GM12865 (cell line): ENCODE data around the gene RPRD1A.
"Not testable (repeated sequence)": the region's sequence is repeated elsewhere in the genome, so short reads cannot be mapped to it uniquely, and the experiment has no call there.

Source experiments
- DNase-seq: peaks from one replicate; pipeline ENCODE4 v3.0.0; 2010; ENCODE audit warnings: low read depth
- H3K4me3 ChIP-seq: 2 replicates; pipeline ENCODE4 v1.5.1; 2011; ENCODE audit warnings: mild to moderate bottlenecking, low read depth, low read length, control low read depth
- CTCF ChIP-seq: IDR thresholded peaks from 2 replicates; pipeline ENCODE4 v1.5.1; 2011; ENCODE audit warnings: low read length, control low read depth, low read depth, inconsistent platforms; ENCODE audit not compliant: insufficient read depth; ENCODE audit errors: missing control alignments

The RPRD1A gene

GRCh38 chr18:36083729-36084128 is 16.4 kb upstream of the RPRD1A start:
- peak; percentile 11 for DNase-seq
- TF ChIP-seq CTCF = no peak

GRCh38 chr18:36081118-36081517 is 13.8 kb upstream of the RPRD1A start:
- H3K4me3 ChIP-seq, DNase-seq: not testable (repeated sequence)

More at GRCh38 chr18:36083729-36084128, 16.4 kb upstream of the RPRD1A start:
- H3K4me3 ChIP-seq = no peak overlapping the region

- H3K4me3 ChIP-seq = no peak overlapping the region
- no peak for TF ChIP-seq CTCF
- DNase-seq = no peak
These were observed 11.6 kb upstream of the RPRD1A start for GRCh38 chr18:36078751-36079529.

DNA sequence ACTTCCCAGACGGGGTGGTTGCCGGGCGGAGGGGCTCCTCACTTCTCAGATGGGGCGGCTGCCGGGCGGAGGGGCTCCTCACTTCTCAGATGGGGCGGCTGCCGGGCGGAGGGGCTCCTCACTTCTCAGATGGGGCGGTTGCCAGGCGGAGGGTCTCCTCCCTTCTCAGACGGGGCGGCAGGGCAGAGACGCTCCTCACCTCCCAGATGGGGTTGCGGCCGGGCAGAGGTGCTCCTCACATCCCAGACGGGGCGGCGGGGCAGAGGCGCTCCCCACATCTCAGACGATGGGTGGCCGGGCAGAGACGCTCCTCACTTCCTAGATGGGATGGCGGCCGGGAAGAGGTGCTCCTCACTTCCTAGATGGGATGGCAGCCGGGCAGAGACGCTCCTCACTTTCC is 10.4 kb upstream of the RPRD1A start:
- DNase-seq, H3K4me3 ChIP-seq: not testable (repeated sequence)

DNA sequence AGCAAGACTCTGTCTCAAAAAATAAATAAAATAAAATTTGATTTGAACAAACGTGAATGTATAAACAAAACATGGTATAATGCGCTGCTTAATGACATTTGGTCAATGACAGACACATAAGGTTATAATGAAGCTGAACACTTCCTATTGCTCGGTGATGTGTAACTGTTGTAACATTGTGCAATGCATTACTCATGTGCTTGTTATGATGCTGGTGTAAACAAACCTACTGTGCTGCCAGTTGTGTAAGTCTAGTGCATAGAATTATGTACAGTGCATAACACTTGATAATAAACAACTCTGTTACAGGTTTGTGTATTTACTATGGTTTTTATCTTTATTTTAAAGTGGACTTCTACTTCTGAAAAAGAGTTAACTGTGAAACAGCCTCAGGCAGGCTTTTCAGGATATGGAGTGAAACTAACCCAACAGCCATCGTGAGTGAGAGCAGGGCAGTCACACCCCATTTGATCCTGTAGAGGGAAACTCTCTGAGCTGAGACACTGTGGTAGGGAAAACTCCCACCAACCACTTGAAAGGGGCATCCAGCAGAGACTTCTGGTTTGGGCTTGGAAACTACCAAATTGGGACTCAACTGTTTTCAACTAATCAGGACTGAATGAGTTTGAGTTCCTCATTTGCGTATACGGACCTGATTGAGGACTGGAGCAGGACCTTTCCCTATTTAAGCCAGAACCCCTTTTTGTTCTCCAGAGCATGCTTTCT is 8.7 kb upstream of the RPRD1A start:
- no peak for TF ChIP-seq CTCF
- DNase-seq = peak; percentile 38
- no peak overlapping the region for H3K4me3 ChIP-seq

- TF ChIP-seq CTCF = no peak
- no peak for DNase-seq
- H3K4me3 ChIP-seq = no peak overlapping the region
These were observed 7.1 kb upstream of the RPRD1A start for GRCh38 chr18:36074435-36074834.

DNA sequence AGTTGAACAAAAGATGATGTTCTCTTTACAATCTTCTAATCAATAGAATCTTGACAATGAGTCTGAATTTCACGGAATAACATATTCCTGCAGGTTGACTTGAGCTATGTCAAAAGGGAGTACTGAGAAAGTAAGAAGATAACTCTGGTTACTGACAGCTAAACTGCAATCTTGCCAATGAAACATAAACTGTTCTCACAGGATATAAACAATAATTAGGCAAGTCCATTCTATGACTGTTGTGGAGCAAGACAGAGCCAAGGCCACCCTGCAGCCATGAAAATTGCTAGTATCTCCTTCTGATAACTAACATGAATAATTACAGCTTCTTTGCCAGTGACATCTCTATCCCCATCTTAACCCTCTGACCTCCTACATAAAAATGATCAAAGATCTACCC is 6.3 kb upstream of the RPRD1A start:
- no peak overlapping the region for H3K4me3 ChIP-seq
- no peak for DNase-seq
- no peak for TF ChIP-seq CTCF

- not testable (repeated sequence) for DNase-seq, H3K4me3 ChIP-seq
These were observed 5.0 kb upstream of the RPRD1A start for GRCh38 chr18:36072406-36072805.
